Activated T-helper 2 cell treated with anti-CD3 and anti-CD28 coated beads, Interferon-gamma antibody, Interleukin-2, Interleukin-4, amounts not matched to agents 10 μg/mL and 5 μg/mL and 100 μg/mL, durations not matched to agents 14 hours and 24 hours and 36 hours (primary cell): Measurements from ENCODE around the gene TRIM54. TPM values are rescaled to one million over a fixed set of nuclear protein-coding genes. Genes with fewer than 3 reads are reported as not detected.

Source experiments
- DNase-seq: peaks from one replicate; pipeline ENCODE4 v3.0.0; 2021; ENCODE audit warnings: low spot score
- H3K27ac Mint-ChIP-seq: one replicate; pipeline ENCODE4 v1.8.0; 2021; ENCODE audit warnings: mixed read lengths
- H3K27me3 Mint-ChIP-seq: one replicate; pipeline ENCODE4 v1.8.0; 2021; ENCODE audit warnings: low read depth, mixed read lengths
- H3K36me3 Mint-ChIP-seq: one replicate; pipeline ENCODE4 v1.8.0; 2021; ENCODE audit warnings: low read depth, mixed read lengths
- H3K4me1 Mint-ChIP-seq: one replicate; pipeline ENCODE4 v1.8.0; 2021; ENCODE audit warnings: low read depth, mixed read lengths
- H3K4me3 Mint-ChIP-seq: one replicate; pipeline ENCODE4 v1.8.0; 2021; ENCODE audit warnings: low read depth, mild to moderate bottlenecking, moderate library complexity, mixed read lengths
- H3K9me3 Mint-ChIP-seq: one replicate; pipeline ENCODE4 v1.8.0; 2021; ENCODE audit warnings: mixed read lengths
- intact Hi-C: fragments of 100-400 bp; cut with micrococcal nuclease; formaldehyde crosslinking; loops from one replicate; pipeline ENCODE4 v1.15.1; 2023
- total RNA-seq: library from RNA; stranded (reverse); gene quantifications from 2 replicates; pipeline ENCODE4 v1.2.3, GENCODE V29; 2022

The TRIM54 gene
- total RNA-seq, 1 donor from 2014 or later = 0.21 TPM

GRCh38 chr2:27275211-27276150 lies 6.7 kb upstream of the TRIM54 start, which contains the start of gene DNAJC5G:
DNAJC5G (plus strand) TSS chr2:27275433; CDS start chr2:27276729, 1,296 bp downstream.
- Mint-ChIP-seq H3K4me3 (no peak within 1 kb of the TSS), H3K4me1 (peaks cover 13% of the 10 kb centered on the region), H3K36me3 (no peaks in the 10 kb centered on the region), H3K27me3 (peaks cover 17% of the 10 kb centered on the region), H3K9me3 (no peaks in the 10 kb centered on the region), H3K27ac (no peak within 1 kb of the TSS)
- no peak for DNase-seq
- intact Hi-C loops = no loop called here

- H3K27ac Mint-ChIP-seq = no peak overlapping the region
- no peak for DNase-seq
- intact Hi-C loops = no loop called here
- H3K36me3 Mint-ChIP-seq = no peaks in the 10 kb centered on the region
- no peak overlapping the region for H3K4me3 Mint-ChIP-seq
- peaks cover 18% of the 10 kb centered on the region for H3K27me3 Mint-ChIP-seq
- H3K9me3 Mint-ChIP-seq = no peaks in the 10 kb centered on the region
- H3K4me1 Mint-ChIP-seq = peaks cover 17% of the 10 kb centered on the region
These were observed 4.2 kb upstream of the TRIM54 start for GRCh38 chr2:27278010-27278409.

GRCh38 chr2:27280826-27281225 lies 1.4 kb upstream of the TRIM54 start:
- H3K36me3 Mint-ChIP-seq = no peaks in the 10 kb centered on the region
- peaks cover 17% of the 10 kb centered on the region for H3K4me1 Mint-ChIP-seq
- H3K4me3 Mint-ChIP-seq = no peak overlapping the region
- no peak for DNase-seq
- no peak overlapping the region for H3K27ac Mint-ChIP-seq
- H3K9me3 Mint-ChIP-seq = no peaks in the 10 kb centered on the region
- intact Hi-C loops = loop anchor here (1.0 to 5.0 kb wide), 5 partner anchors 17 to 319 kb away; no protein-coding TSS in a partner anchor
- H3K27me3 Mint-ChIP-seq = peaks cover 24% of the 10 kb centered on the region

- no peak for DNase-seq
- no peaks in the 10 kb centered on the region for H3K36me3 Mint-ChIP-seq
- H3K4me3 Mint-ChIP-seq = no peak overlapping the region
- H3K27me3 Mint-ChIP-seq = peaks cover 28% of the 10 kb centered on the region
- intact Hi-C loops = loop anchor here (2.0 to 5.0 kb wide), 3 partner anchors 21 to 319 kb away; no protein-coding TSS in a partner anchor
- peaks cover 17% of the 10 kb centered on the region for H3K4me1 Mint-ChIP-seq
- no peak overlapping the region for H3K27ac Mint-ChIP-seq
- no peaks in the 10 kb centered on the region for H3K9me3 Mint-ChIP-seq
These were observed 787 bp upstream of the TRIM54 start for GRCh38 chr2:27281442-27281841.

GRCh38 chr2:27282892-27283291 lies 663 bp downstream of the TRIM54 start:
- Mint-ChIP-seq H3K4me1 (peaks cover 16% of the 10 kb centered on the region), H3K4me3 (no peak overlapping the region), H3K27me3 (peaks cover 31% of the 10 kb centered on the region), H3K9me3 (no peaks in the 10 kb centered on the region), H3K27ac (no peak overlapping the region), H3K36me3 (no peaks in the 10 kb centered on the region)
- no peak for DNase-seq
- intact Hi-C loops = loop anchor here (5.0 kb wide), 1 partner anchor 321 kb away; no protein-coding TSS in a partner anchor

- intact Hi-C loops = loop anchor here (5.0 kb wide), 1 partner anchor 323 kb away; no protein-coding TSS in a partner anchor
- no peak for DNase-seq
These were observed 2.8 kb downstream of the TRIM54 start for GRCh38 chr2:27284996-27285395.

GRCh38 chr2:27285481-27285880 lies 3.3 kb downstream of the TRIM54 start:
- no peak overlapping the region for H3K27ac Mint-ChIP-seq
- H3K9me3 Mint-ChIP-seq = no peaks in the 10 kb centered on the region
- intact Hi-C loops = no loop called here
- H3K4me3 Mint-ChIP-seq = no peak overlapping the region
- DNase-seq = no peak
- no peaks in the 10 kb centered on the region for H3K36me3 Mint-ChIP-seq
- H3K27me3 Mint-ChIP-seq = peaks cover 40% of the 10 kb centered on the region
- H3K4me1 Mint-ChIP-seq = peaks cover 5% of the 10 kb centered on the region

More at GRCh38 chr2:27284996-27285395, 2.8 kb downstream of the TRIM54 start:
- peaks cover 40% of the 10 kb centered on the region for H3K27me3 Mint-ChIP-seq
- peaks cover 9% of the 10 kb centered on the region for H3K4me1 Mint-ChIP-seq
- H3K27ac Mint-ChIP-seq = no peak overlapping the region
- H3K36me3 Mint-ChIP-seq = no peaks in the 10 kb centered on the region
- H3K4me3 Mint-ChIP-seq = no peak overlapping the region
- H3K9me3 Mint-ChIP-seq = no peaks in the 10 kb centered on the region

- intact Hi-C loops = no loop called here
- H3K27me3 Mint-ChIP-seq = peaks cover 50% of the 10 kb centered on the region
- no peaks in the 10 kb centered on the region for H3K4me1 Mint-ChIP-seq
- no peaks in the 10 kb centered on the region for H3K36me3 Mint-ChIP-seq
- no peak overlapping the region for H3K27ac Mint-ChIP-seq
- DNase-seq = no peak
- H3K9me3 Mint-ChIP-seq = no peaks in the 10 kb centered on the region
- H3K4me3 Mint-ChIP-seq = no peak overlapping the region
These were observed 6.4 kb downstream of the TRIM54 start for GRCh38 chr2:27288610-27289009.

GRCh38 chr2:27290549-27290948 lies 8.3 kb downstream of the TRIM54 start:
- no peak for DNase-seq
- Mint-ChIP-seq H3K4me1 (no peaks in the 10 kb centered on the region), H3K27ac (no peak overlapping the region), H3K27me3 (peaks cover 46% of the 10 kb centered on the region), H3K9me3 (no peaks in the 10 kb centered on the region), H3K4me3 (no peak overlapping the region), H3K36me3 (no peaks in the 10 kb centered on the region)
- intact Hi-C loops = no loop called here

- DNase-seq = no peak
- intact Hi-C loops = no loop called here
- peaks cover 37% of the 10 kb centered on the region for H3K27me3 Mint-ChIP-seq
- H3K4me3 Mint-ChIP-seq = no peak overlapping the region
- H3K27ac Mint-ChIP-seq = no peak overlapping the region
- H3K9me3 Mint-ChIP-seq = no peaks in the 10 kb centered on the region
- H3K36me3 Mint-ChIP-seq = no peaks in the 10 kb centered on the region
- H3K4me1 Mint-ChIP-seq = no peaks in the 10 kb centered on the region
These were observed 9.6 kb downstream of the TRIM54 start for GRCh38 chr2:27291865-27292264.

- Mint-ChIP-seq H3K4me1 (no peaks in the 10 kb centered on the region), H3K4me3 (no peak overlapping the region), H3K36me3 (no peaks in the 10 kb centered on the region), H3K27me3 (peaks cover 25% of the 10 kb centered on the region), H3K9me3 (no peaks in the 10 kb centered on the region), H3K27ac (no peak overlapping the region)
- no peak for DNase-seq
- intact Hi-C loops = no loop called here
These were observed 12.7 kb downstream of the TRIM54 start for GRCh38 chr2:27294928-27295327.

- Mint-ChIP-seq H3K9me3 (no peaks in the 10 kb centered on the region), H3K4me1 (no peaks in the 10 kb centered on the region), H3K36me3 (no peaks in the 10 kb centered on the region), H3K27me3 (peaks cover 24% of the 10 kb centered on the region), H3K27ac (no peak overlapping the region), H3K4me3 (no peak overlapping the region)
- intact Hi-C loops = no loop called here
- DNase-seq = no peak
These were observed 14.3 kb downstream of the TRIM54 start for GRCh38 chr2:27296481-27296880.

GRCh38 chr2:27297195-27297594 lies 15.0 kb downstream of the TRIM54 start:
- peaks cover 18% of the 10 kb centered on the region for H3K27me3 Mint-ChIP-seq
- H3K27ac Mint-ChIP-seq = no peak overlapping the region
- DNase-seq = no peak
- intact Hi-C loops = no loop called here
- no peaks in the 10 kb centered on the region for H3K9me3 Mint-ChIP-seq
- no peaks in the 10 kb centered on the region for H3K36me3 Mint-ChIP-seq
- no peaks in the 10 kb centered on the region for H3K4me1 Mint-ChIP-seq
- H3K4me3 Mint-ChIP-seq = no peak overlapping the region
